NCI-H345 treated with DMSO at 0.1 percent for 48 hours (cell line): ENCODE measurements around the gene TDO2.
"Not testable (repeated sequence)": the region's sequence is repeated elsewhere in the genome, so short reads cannot be mapped to it uniquely, and the experiment has no call there.

ENCODE experiments used
- DNase-seq: peaks from one replicate; lab custom pipeline; 2025; ENCODE audit not compliant: unreplicated experiment; lab: John Stamatoyannopoulos, UW

The TDO2 gene

DNA sequence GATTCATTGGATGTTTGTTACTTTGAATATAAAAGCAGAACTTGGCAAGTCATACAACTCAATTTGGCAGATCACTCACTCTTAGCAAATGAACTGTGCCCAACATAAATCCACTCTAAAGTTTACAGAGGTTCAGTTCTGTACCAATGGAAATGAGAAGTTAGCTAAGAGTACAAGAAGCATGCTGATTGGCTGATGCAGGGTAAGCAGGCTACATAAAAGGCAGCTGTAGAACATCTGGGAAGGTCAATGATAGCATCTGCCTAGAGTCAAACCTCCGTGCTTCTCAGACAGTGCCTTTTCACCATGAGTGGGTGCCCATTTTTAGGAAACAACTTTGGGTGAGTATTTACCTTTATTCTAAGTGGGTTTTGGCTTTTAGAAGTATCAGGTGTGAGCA is at the start of gene TDO2:
Gene TDO2, plus strand, starts transcription at position 244 of the 400 bp plus-strand sequence. Its CDS starts 63 bp downstream, at position 307.
- DNase-seq, result no peak

DNA sequence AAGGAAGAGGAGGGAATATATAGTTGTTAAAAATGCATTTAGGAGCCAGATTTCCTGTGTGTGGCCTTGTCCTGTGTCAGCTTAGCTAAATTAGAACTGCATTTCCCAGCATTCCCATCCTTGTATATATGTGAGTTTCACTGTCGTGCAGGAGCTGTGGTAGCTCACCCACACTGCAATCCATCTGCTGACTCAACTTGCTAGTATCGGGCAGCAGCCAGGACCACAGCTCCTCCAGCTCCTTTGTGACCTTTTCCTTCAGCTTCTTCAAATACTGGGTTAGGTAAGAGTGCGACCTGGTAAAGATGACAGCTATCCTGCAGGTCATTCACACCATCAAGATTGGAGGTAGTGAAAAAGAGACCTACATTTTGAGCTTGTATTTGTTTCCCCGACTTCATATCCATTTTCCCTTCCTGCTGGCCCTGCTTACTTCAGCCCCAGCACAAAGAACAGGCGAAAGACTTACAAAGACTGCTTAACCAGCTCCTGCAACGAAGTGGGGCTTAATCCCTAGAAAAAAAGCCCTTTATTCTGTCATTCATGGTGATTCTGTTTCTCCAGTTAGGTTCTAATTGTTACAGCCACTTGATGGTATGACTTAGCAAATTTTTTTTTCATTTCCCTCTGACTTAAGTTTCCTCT is 48.8 kb upstream of the TDO2 start:
- no peak for DNase-seq

DNA sequence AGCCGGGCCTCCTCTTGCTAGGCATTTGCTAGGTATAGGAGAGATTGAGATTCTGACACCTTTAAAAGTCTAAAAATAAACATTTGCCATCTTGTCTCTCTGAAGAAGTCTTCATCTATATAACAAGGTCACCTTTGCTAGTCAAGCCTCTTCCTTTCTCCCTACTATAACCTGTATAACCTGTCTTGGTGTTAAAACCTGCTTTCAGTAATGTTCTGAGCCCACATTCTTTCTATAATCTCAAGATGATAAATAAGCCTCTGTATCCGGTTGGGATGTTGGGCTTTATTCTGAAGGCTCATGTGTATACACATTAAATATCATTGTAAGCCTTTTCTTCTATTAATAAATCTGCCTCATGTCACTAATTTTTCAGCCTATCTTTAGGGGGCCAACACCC is 47.6 kb upstream of the TDO2 start:
- DNase-seq, result no peak

DNA sequence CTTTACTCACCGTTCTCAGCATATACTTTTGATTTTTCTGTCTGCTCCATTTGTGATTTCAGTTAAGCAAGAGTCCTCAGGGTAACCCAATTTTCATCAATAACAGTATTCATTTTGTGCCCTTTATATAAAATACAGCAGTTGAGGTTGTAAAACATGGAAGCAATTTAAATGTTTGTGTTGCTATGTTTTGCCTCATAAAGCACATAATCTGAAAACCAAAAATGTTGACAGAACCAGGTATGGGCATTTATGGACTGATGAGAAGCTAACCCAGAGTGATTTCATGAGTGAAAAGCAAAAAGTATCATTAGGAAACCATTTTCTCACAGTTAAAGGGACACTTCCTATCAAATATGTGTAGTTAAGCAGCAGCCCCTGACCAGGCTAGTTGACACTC is 37.3 kb upstream of the TDO2 start, which contains the start of gene ASIC5:
Gene ASIC5, minus strand, starts transcription at position 101 of the 400 bp plus-strand sequence. Its CDS starts 51 bp downstream, at position 50.
- no peak for DNase-seq

DNA sequence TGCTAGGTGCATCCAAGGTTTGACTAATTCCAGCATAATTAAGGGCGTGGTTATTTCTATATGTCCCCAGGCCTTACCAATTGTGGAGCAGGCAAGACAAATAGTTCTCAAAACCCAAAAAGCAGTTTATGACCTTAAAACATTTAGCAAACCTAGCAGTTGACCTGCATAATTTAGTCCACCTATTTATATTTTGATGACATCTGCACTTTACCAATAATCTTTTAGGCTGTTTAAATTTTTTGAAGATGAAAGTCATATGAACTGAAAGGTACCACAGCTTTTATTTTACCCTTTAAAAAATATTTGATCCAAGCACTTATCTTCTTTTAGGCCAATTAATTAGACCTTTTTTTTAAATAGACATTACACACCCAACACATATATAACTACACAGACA is 27.6 kb upstream of the TDO2 start:
- no peak for DNase-seq

DNA sequence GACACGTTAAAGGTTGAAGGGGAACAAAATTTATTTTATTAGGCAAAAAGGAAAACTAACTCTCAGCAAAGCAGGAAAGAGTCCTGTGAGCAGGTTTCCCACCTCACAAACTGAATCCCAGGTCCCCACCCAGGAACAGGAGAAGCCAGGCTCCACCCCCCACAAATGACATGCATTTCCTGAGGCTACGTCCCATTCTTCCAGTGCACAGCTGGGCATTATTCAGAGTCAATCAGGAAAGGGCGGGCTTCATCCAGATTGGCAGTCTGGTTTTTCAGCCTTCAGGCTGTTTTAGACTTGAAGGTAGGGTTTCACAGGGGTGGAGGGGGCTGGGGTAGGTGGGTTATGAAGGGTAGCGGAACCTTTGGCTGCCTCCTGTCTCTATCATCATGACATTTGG is 25.5 kb upstream of the TDO2 start:
- DNase-seq, result no peak

DNA sequence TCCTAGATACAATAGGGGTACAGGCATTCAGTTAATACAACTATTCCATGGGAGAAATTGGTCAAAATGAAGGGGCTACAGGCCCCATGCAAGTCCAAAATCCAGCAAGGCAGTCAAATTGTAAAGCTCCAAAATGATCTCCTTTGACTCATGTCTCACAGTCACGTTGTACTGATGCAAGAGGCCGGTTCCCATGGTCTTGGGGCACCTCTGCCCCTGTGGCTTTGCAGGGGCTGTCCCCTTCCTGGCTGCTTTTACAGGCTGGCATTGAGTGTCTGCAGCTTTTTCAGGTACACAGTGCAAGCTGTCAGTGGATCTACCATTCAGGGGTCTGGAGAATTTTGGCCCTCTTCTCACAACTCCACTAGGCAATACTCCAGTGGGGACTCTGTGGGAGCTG is 24.9 kb upstream of the TDO2 start:
- no peak for DNase-seq

DNA sequence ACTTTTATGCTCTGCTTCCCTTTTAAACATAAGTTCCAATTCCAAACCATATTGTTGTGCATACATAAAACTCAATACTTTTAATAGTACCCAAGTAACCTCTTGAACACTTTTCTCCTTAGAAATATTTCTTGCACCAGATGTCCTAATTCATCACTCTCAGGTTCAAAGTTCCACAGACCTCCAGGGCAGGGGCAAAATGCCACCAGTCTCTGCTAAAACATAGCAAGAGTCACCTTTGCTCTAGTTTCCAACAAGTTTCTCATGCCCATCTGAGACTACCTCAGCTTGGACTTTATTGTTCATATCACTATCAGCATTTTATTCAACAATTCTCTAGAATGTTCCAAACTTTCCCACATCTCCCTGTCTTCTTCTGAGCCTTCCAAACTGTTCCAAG is 23.7 kb upstream of the TDO2 start:
- no peak for DNase-seq

DNA sequence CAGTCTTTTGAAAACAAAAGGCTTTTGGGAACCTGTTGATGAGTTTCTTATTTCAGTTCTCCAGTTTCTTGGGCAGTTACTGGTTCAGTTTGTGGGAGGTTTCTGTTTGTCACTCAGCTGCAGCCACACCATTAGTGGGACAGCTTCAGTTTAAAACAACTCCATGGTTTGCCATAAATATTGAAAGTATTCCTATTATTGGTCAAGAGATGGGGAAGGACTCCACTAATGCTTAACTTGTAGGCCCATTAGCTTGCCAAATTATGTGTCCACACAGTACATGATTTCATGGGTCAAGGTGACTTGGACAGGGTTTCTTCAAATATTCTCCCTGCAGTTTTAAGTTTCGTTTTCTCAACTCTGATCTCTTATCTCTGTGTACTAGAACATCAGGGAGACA is 21.9 kb upstream of the TDO2 start:
- DNase-seq, result no peak

DNA sequence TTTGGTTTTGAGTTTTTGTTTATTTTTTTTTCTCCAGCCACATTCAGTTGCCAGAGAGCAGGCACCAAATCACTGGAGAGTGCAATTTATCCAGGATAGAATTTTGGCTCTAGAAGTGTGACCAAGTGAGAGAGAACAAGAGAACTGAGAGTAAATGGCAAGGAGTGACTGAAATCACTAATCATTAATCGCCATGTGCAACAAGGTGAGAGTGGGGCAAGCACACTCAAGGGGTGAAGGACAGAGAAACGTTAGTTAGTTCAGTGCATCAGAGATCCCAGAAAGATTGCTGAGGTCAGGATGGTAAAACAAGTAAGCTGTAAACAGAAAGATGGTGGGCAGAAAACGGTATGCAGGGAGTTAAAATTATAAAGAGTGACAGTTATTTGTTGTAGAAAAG is 19.6 kb upstream of the TDO2 start:
- DNase-seq, result no peak

DNA sequence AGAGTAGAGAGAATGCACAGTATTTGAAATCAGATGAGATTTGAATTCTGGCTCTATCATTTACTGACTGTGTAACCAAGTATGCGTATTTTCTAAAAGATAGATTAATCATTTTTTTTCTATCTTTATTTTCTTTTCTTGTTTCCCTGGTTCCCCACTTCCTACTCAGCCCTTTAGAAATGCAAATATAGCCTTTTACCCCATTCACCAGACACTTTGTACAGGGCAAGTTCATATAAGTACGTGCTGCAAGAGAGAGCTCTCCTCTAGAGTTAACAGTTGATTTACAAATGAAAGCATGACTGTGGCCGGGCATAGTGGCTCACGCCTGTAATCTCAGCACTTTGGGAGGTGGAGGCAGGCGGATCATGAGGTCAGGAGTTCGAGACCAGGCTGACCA is 17.8 kb upstream of the TDO2 start:
- DNase-seq, result no peak

DNA sequence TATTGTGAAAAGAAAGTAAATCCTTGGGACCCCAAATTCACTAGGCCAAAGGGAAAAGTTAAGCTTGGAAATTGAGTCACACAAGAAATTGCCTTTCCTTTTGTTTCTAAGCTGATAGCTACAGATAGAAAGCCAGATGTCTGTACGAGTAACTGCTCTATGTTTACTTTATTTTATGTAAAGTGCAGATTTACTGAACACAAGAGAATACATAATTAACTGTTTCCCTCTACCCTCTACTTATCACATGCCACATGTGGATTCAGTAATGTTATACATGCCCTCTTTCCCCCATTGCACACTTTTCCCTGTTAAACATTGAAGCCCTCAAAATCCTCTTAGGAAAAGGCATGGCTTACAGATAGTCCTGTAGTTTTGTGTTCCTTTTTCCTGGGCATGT is 16.5 kb upstream of the TDO2 start:
- no peak for DNase-seq

DNA sequence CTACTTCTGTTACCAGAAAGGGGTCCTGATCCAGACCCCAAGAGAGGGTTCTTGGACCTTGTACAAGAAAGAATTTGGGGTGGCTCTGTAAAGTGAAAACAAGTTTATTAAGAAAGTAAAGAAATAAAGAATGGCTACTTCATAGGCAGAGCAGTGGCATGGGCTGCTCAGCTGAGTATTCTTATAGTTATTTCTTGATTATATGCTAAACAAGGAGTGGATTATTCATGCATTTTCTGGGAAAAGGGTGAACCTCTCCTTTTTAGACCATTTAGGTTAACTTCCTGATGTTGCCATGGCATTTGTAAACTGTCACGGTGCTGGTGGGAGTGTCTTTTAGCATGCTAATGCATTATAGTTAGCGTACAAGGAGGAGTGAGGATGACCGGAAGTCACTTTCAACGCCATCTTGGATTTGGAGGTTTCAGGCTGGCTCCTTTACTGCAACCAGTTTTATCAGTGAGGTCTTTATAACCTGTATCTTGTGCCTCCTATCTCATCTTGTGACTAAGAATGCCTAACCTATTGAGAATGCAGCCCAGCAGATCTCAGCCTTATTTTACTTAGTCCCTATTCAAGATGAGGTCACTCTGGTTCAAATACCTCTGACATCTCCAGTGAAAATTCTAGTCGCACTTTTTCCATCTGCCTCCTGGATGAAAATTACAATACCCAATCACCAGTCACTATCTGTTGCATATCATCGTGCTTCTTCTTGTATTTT is 15.5 kb upstream of the TDO2 start:
- no peak for DNase-seq

DNA sequence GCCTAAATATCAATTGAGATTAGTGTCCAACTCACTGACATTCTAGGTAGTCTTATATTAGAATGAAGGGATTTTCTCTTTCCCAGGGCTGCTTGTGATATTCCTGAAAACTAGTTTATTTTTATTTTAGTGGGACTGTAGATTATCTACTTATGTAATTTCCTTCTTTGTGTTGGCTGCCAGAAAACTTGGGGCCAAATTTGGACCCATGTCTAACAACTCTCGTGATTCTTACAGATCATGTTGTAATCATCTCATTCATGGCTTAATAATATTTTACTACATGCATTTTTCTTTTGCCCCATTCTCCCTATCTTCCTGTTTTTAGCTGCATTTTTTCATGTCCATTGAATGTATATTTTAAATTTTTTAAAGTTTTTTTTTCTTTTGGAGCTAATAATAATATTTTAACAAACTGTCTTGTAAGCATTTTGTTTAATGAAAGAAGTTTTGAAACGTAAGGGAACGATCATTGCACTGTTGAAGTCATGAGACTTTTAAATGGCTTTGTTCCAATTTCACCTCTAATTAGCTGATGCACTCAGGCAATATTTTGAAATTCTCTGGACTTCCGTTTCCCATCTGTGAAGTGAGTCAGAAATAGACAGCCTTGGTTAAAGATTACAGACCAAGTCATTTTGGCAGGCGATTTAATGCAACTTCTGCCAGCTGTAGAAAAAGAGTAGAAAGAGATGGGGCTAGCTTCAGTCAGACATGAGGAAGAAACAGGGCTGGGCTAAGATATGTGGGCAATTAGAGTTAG is 14.3 kb upstream of the TDO2 start:
- DNase-seq, result no peak

DNA sequence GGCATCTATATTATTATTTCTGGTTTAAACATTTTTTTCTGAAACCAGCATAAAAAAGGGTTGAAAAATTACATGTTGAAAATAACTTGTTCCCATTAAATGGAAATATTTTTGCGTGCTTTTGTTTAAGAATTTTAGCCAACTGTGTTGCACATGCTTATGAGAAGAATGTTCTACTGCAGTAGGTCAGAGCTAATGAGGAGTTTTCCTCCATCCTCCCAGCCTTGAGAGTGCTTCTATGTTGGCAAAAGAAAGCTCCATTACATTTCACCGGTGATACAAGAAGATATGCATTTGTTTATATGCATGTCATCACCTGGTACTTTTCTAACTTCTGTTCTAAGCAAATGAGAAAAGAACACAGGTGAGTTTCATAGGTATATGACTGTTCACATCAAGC is 13.6 kb upstream of the TDO2 start:
- no peak for DNase-seq

DNA sequence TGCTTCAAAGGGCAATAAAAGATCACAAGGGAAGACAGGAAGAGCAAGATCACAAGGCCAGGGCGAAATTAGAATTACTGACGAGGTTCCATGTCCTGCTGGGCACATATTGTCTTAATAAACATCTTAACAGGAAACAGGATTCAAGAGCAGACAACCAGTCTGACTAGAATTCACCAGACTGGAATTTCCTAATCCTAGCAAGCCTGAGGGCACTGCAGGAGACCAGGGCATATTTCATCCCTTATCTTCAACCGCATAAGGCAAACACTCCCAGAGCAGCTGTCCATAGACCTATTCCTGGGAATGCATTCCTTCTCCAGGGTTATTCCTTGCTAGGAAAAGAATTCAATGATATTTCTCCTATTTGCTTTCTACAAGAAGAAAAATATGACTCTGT is 12.4 kb upstream of the TDO2 start:
- DNase-seq, result no peak

DNA sequence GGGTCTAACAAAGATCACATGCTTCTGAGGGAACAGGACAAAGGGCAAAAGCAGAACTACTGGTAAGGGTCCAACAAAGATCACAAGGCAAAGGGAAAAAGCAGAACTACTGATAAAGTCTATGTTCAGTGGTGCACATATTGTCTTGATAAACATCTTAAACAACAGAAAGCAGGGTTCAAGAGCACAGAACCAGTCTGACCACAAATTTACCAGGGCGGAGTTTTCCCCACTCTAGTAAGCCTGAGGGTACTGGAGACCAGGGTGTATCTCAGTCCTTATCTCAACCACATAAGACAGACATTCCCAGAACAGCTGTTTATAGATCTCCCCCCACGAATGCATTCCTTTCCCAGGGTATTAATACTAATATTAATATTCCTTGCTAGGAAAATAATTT is 5.1 kb upstream of the TDO2 start:
- not testable (repeated sequence) for DNase-seq

DNA sequence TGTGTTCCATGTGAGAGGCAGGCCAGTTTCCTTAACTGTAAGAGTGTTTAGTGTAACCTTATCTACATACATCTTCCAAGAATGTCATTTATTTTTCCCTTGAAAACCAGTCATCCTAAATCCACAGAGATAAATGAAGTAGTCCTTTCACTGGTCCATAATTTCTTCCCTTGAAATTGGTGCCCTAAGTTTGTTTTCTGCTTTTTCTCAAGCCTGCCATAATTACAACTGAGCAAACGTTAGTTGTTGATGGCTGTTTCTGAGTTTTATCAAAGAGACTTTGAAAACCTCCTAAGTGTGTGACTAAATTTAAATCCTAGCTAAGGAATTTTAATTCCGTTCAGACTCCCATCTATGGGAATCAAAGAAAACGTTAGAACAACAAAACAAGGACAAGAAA is 3.6 kb upstream of the TDO2 start:
- no peak for DNase-seq

DNA sequence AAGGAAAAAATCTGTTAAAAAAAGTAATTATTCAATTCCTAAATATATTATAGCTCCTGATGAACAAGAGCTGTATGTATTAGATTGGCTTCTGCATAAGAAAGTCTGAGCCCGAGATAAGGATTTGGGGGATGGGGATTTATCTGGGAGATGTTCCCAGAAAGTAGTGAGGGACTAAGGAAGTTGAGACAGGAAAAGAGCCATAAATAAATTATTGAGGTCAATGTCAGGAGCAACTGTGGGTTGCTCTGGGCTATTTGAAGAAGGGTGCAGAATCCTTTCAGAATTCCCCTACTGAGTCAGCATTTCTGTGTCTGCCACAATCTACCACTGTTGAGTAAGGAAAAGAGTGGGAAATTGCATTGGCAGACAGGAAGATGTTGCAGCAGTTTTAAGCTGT is 3.1 kb upstream of the TDO2 start:
- no peak for DNase-seq

DNA sequence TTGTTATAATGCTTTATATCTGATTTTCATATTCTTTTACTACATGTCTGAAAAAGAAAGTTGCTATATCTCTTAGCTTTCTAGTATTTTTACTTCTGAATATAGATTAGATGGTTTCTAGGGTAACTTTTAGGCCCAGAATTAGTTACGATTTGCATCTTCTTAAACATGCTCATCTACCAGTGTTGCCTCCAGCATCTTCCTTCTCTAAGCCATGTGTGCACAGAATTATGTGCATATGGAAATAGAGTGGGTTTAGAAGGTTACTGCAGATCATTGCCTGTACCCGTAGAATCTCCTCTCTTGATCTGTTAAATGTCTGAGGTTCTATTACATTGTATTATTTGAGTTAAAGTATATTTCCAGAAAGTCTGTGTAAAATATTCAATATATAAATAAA is 2.5 kb upstream of the TDO2 start:
- no peak for DNase-seq

DNA sequence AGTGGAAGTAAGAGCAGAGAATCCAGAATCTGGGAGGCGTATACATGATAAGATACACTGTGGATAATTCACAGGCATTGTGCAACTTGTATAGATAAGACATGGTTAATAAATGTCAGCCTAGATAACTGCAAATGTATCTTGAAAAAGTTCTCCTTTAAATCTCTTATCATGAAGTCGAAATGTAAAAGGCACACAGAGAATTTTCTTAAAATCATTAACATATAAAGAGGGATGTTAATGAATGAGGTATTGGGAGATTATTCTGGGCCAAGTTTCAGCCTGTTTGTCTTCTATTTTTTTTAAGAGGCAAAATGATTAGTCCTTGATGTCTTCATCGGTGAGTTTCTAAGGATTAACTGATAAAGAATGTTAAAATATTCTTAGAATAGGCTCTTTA is 835 bp downstream of the TDO2 start:
- no peak for DNase-seq

DNA sequence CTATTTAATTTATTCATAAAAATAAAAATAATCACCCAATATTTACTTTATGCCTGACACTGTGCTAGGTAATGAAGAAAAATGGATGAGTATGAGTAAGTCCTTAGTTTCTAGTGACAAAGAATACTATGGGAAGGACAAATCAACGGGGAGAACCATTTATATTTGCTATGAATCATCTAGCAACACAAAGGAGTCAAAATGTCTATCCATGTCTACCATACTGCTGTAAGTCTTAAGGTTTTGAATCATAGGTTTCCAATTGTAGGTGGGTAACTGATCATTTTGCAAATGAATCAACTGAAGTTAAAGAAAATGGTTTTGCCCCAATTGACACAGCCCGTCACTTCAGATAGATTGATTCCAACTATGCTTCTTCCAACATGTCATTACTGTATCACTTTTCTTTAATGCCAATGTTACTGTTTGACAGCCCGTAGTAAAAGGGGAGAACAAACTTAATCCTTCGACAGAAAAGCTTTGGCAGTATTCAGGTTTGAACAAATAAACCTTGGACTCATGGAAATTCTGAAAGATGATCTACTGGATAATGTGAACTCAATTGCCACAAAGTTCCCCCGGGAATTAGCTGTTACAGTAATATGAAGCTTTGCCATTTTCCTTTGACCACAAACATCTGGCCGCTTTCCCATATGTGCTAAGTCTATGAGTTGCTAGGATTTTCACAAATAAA is 3.2 kb downstream of the TDO2 start:
- no peak for DNase-seq
